Brain microvascular endothelial cell (primary cell): Measurements from ENCODE around the gene CFAP410.

Source experiments
- DNase-seq: peaks from one replicate; pipeline ENCODE4 v3.0.0-alpha.2; 2020
- H3K27ac ChIP-seq: fragments of 250-450 bp; sonication (Bioruptor Pico); 2 replicates; pipeline ENCODE4 v1.5.1; 2020; ENCODE audit warnings: mild to moderate bottlenecking, moderate library complexity
- H3K27me3 ChIP-seq: fragments of 250-450 bp; sonication (Bioruptor Pico); replicated peaks from 2 replicates; pipeline ENCODE4 v1.5.1; 2020; ENCODE audit warnings: mild to moderate bottlenecking
- H3K36me3 ChIP-seq: fragments of 250-450 bp; sonication (Bioruptor Pico); replicated peaks from 2 replicates; pipeline ENCODE4 v1.5.1; 2020; ENCODE audit warnings: mild to moderate bottlenecking
- H3K4me3 ChIP-seq: 2 replicates; pipeline ENCODE4 v1.5.1; 2011; ENCODE audit warnings: low read depth, mild to moderate bottlenecking, control low read depth, low read length, moderate library complexity
- in situ Hi-C: cut with HindIII; loops from 2 replicates; pipeline ENCODE4 v1.10.0; 2017; ENCODE audit warnings: low sequenced_read_pairs, low pct_ligation_motif_present
- TF ChIP-seq, protein P1 (sequence below): IDR thresholded peaks from 2 replicates; pipeline ENCODE4 v1.5.1; 2011; ENCODE audit warnings: low read depth, mild to moderate bottlenecking, moderate library complexity, low read length, control low read depth, inconsistent platforms; ENCODE audit errors: missing control alignments

Gene CFAP410

GRCh38 chr21:44379991-44380865, 41.0 kb upstream of the CFAP410 start:
- TF ChIP-seq, protein P1, sequence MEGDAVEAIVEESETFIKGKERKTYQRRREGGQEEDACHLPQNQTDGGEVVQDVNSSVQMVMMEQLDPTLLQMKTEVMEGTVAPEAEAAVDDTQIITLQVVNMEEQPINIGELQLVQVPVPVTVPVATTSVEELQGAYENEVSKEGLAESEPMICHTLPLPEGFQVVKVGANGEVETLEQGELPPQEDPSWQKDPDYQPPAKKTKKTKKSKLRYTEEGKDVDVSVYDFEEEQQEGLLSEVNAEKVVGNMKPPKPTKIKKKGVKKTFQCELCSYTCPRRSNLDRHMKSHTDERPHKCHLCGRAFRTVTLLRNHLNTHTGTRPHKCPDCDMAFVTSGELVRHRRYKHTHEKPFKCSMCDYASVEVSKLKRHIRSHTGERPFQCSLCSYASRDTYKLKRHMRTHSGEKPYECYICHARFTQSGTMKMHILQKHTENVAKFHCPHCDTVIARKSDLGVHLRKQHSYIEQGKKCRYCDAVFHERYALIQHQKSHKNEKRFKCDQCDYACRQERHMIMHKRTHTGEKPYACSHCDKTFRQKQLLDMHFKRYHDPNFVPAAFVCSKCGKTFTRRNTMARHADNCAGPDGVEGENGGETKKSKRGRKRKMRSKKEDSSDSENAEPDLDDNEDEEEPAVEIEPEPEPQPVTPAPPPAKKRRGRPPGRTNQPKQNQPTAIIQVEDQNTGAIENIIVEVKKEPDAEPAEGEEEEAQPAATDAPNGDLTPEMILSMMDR, result no peak
- Histone ChIP-seq H3K36me3 (no peaks in the 10 kb centered on the region), H3K4me3 (no peak overlapping the region), H3K27me3 (peaks cover 1% of the 10 kb centered on the region), H3K27ac (no peak overlapping the region)
- in situ Hi-C loops, result no loop called here
- DNase-seq, result no peak

- Histone ChIP-seq H3K4me3 (no peak overlapping the region), H3K27ac (no peak overlapping the region), H3K36me3 (no peaks in the 10 kb centered on the region), H3K27me3 (peaks cover 1% of the 10 kb centered on the region)
- in situ Hi-C loops, result no loop called here
- no peak for DNase-seq
- TF ChIP-seq, protein P1, result no peak
Observed at GRCh38 chr21:44379515-44379848, 40.3 kb upstream of the CFAP410 start.

DNA sequence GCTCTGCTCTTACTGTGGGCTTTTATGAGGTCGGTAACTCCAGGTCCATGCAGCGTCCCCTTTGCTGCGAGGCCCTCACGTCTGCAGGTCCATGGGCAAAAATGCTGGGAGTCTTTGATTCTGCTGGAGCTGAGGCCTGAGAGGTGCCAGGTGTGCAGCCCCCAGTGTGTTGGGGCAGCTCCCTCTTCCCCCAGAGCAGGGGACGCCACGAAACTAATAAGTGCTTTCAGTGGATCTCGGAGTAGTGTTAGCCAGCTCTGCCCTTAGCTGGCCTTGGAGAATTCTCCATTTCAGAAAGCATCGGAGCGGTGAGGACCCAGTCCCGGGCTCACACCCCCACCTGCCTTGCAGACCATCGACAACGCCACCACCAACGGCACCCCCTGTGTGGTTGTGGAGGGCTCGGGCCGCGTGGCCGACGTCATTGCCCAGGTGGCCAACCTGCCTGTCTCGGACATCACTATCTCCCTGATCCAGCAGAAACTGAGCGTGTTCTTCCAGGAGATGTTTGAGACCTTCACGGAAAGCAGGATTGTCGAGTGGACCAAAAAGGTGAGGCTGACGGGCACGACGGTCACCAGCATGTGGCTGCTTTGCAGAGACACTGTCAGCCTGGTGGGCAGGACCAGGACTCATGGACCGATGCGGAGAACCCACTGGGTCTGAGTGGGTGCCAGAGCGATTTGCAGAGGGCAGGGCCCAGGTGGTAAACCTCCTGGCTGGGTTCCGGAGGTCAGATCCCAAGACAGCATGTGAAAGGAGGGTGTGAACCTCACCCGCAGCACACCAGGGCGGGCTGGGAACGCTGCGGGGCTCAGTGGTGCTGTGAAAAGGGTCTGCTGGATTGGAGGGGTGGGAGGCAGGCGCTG, 39.7 kb upstream of the CFAP410 start:
- Histone ChIP-seq H3K27ac (no peak overlapping the region), H3K36me3 (no peaks in the 10 kb centered on the region), H3K4me3 (no peak overlapping the region), H3K27me3 (peaks cover 1% of the 10 kb centered on the region)
- in situ Hi-C loops, result no loop called here
- no peak for DNase-seq
- TF ChIP-seq, protein P1, result no peak

DNA sequence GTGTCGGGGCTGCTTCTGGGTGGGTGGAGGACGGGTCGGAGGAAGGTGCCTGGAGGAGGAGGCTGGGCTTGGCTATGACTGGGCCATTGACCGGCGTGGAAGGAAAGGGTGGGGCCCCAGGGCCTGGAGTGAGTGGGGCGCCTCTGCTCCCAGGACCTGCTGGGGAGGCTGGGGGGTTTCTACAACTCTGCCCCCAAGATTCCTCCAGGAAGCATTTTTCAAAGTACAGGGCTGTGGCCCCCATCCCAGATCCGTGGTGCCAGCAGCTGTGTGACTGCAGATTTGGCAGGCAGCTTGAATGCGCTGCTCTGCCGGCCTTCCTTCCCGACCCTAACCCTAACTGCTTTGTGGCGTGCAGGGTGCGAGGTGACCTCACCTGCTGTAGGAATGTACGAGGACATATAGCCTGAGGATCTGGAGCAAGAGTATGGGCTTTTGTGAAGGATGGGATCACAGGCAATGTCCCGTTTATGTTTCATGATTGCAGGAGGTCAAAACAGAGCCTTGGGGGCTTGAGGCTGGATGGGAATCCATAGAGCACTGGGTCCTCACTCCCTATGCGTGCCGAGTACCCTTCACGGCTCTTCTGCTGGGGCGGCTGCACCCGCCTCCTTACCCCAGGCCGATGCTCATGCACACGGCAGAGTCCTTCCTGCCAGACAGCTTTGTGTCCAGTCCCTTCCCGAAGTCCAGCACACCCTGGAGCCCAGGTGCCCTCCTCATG, 38.9 kb upstream of the CFAP410 start:
- Histone ChIP-seq H3K27me3 (peaks cover 1% of the 10 kb centered on the region), H3K27ac (no peak overlapping the region), H3K4me3 (no peak overlapping the region), H3K36me3 (no peaks in the 10 kb centered on the region)
- in situ Hi-C loops, result no loop called here
- DNase-seq, result no peak
- TF ChIP-seq, protein P1, result no peak

DNA sequence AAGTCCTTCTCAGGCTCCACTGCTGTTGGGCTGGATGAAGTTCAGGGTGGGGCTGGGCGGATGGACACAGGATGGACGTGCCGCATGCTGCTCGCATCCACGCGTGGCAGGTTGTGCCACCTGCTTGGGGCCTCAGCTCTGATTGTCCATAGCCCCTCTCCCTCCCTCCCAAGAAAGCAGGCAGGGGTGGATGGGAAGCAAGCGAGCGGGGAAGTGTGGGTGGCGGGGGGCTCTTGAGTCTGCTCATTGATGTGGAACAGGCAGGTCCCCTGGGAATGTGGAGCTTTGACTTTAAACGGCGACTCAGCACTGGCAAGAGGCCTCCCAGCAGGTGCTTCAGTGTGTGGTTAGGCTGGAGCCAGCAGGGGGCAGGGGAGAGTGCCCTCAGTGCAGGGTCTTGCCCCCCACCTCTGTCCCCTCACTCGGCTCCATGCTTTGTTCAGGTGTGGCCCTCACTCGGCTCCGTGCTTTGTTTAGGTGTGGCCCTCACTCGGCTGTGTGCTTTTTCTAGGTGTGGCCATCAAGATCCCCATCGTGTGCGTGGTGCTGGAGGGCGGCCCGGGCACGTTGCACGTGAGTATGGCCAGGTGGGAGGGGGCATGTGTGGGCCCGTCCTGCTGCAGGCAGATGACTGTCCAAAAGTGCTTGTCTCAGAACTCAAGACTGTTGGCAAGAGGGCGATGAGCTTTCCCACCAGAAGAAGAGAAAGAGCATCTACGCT, 38.2 kb upstream of the CFAP410 start:
- H3K36me3 ChIP-seq, result no peaks in the 10 kb centered on the region
- in situ Hi-C loops, result no loop called here
- H3K27me3 ChIP-seq, result peaks cover 1% of the 10 kb centered on the region
- TF ChIP-seq, protein P1, result no peak
- no peak overlapping the region for H3K4me3 ChIP-seq
- no peak for DNase-seq
- no peak overlapping the region for H3K27ac ChIP-seq
